Liver (tissue), 9 donors: ENCODE measurements around the gene IPO9. TPM values are rescaled to one million over a fixed set of nuclear protein-coding genes. Genes with fewer than 3 reads are reported as not detected.
"Not testable (repeated sequence)": the region's sequence is repeated elsewhere in the genome, so short reads cannot be mapped to it uniquely, and the experiment has no call there.

ENCODE experiments used
- DNase-seq: peaks from one replicate; pipeline ENCODE4 v3.0.0-alpha.2; 2017; ENCODE audit warnings: low spot score
- H3K27ac ChIP-seq, 2 donors: one replicate each; pipeline ENCODE4 v1.7.0; 2013; ENCODE audit warnings: inconsistent platforms in 2 of 2, low read length in 2 of 2, control low read depth in 1 of 2, low read depth in 1 of 2, mild to moderate bottlenecking in 1 of 2
- H3K27me3 ChIP-seq, 4 donors: one replicate each; pipeline versions ENCODE4 v1.6.1 to v1.7.0; 2013; ENCODE audit warnings: low read length in 3 of 4, inconsistent platforms in 1 of 4, mild to moderate bottlenecking in 1 of 4, moderate library complexity in 1 of 4; ENCODE audit not compliant: control insufficient read depth in 4 of 4, insufficient read depth in 4 of 4
- H3K36me3 ChIP-seq, 4 donors: one replicate each; pipeline versions ENCODE4 v1.6.1 to v1.7.0; 2013; ENCODE audit warnings: low read length in 3 of 4, mild to moderate bottlenecking in 3 of 4, low read depth in 1 of 4, moderate library complexity in 1 of 4; ENCODE audit not compliant: control insufficient read depth in 4 of 4, insufficient read depth in 3 of 4
- H3K4me1 ChIP-seq, 4 donors: one replicate each; pipeline versions ENCODE4 v1.6.1 to v1.7.0; 2013; ENCODE audit warnings: low read length in 3 of 4, mild to moderate bottlenecking in 3 of 4, moderate library complexity in 1 of 4; ENCODE audit not compliant: control insufficient read depth in 4 of 4, insufficient read depth in 4 of 4
- H3K4me3 ChIP-seq, 3 donors: one replicate each; pipeline versions ENCODE4 v1.6.1 to v1.7.0; 2013; ENCODE audit warnings: low read length in 3 of 3, control low read depth in 1 of 3, low read depth in 1 of 3, mild to moderate bottlenecking in 1 of 3
- H3K9ac ChIP-seq, 2 donors: one replicate each; pipeline ENCODE4 v1.7.0; 2013; ENCODE audit warnings: low read length in 2 of 2, mild to moderate bottlenecking in 2 of 2, moderate library complexity in 2 of 2, control low read depth in 1 of 2, low read depth in 1 of 2
- H3K9me3 ChIP-seq, 4 donors: one replicate each; pipeline versions ENCODE4 v1.6.1 to v1.7.0; 2013; ENCODE audit warnings: low read length in 3 of 4; ENCODE audit not compliant: control insufficient read depth in 4 of 4
- FOXA1 ChIP-seq: IDR thresholded peaks from 2 replicates; pipeline ENCODE4 v1.6.1; 2016; ENCODE audit warnings: antibody characterized with exemption
- FOXA2 ChIP-seq: IDR thresholded peaks from 2 replicates; pipeline ENCODE4 v1.6.1; 2016; ENCODE audit warnings: antibody characterized with exemption
- GABPA ChIP-seq, 2 donors: IDR thresholded peaks in 1 of 2; conservative IDR thresholded peaks in 1 of 2; 2 replicates each; pipeline ENCODE4 v1.6.1; 2016; ENCODE audit warnings: antibody characterized with exemption in 2 of 2, mild to moderate bottlenecking in 1 of 2, moderate library complexity in 1 of 2
- HNF4A ChIP-seq, 2 donors: conservative IDR thresholded peaks; 2 replicates each; pipeline ENCODE4 v1.6.1; 2016; ENCODE audit warnings: antibody characterized with exemption in 2 of 2, mild to moderate bottlenecking in 2 of 2
- JUND ChIP-seq, 2 donors: IDR thresholded peaks; 2 replicates each; pipeline ENCODE4 v1.6.1; 2016; ENCODE audit warnings: antibody characterized with exemption in 2 of 2
- NR2F2 ChIP-seq: IDR thresholded peaks from 2 replicates; pipeline ENCODE4 v1.6.1; 2016; ENCODE audit warnings: antibody characterized with exemption
- RAD21 ChIP-seq, 2 donors: IDR thresholded peaks; 2 replicates each; pipeline ENCODE4 v1.6.1; 2016; ENCODE audit warnings: antibody characterized with exemption in 2 of 2, mild to moderate bottlenecking in 2 of 2
- SP1 ChIP-seq: IDR thresholded peaks from 2 replicates; pipeline ENCODE4 v1.6.1; 2018; ENCODE audit warnings: antibody characterized with exemption, mild to moderate bottlenecking
- TAF1 ChIP-seq: conservative IDR thresholded peaks from 2 replicates; pipeline ENCODE4 v1.6.1; 2016; ENCODE audit warnings: antibody characterized with exemption, mild to moderate bottlenecking
- YY1 ChIP-seq: IDR thresholded peaks from 2 replicates; pipeline ENCODE4 v1.6.1; 2016; ENCODE audit warnings: antibody characterized with exemption, mild to moderate bottlenecking
- WGBS: extraction: QIAGEN DNeasy Blood & Tissue Kit; methylation state at CpG from one replicate; pipeline ENCODE4 v1.1.7; 2013; 5-methylcytosine and 5-hydroxymethylcytosine counted together
- polyA plus RNA-seq, 2 donors: library from polyadenylated mRNA; stranded (reverse) in 1 of 2; unstranded in 1 of 2; fragments of 200-250 nt in 1 of 2; fragments of >200 nt in 1 of 2; fragmentation: Nextera tagmentation in 1 of 2; extraction: Ambion mirVana in 1 of 2; gene quantifications; one replicate each; pipeline versions ENCODE4 v1.2.1 to v1.2.3, GENCODE V29; 2013 to 2015
- total RNA-seq, 2 donors: library from RNA; depleted of rRNA; stranded (reverse); fragments of >200 nt; gene quantifications; one replicate each; pipeline ENCODE4 v1.2.3, GENCODE V29; 2014
- TF ChIP-seq, protein P1 (sequence below): IDR thresholded peaks from 2 replicates; pipeline ENCODE4 v1.6.1; 2016; ENCODE audit warnings: antibody characterized with exemption
- TF ChIP-seq, protein P2 (sequence below): IDR thresholded peaks from 2 replicates; pipeline ENCODE4 v1.6.1; 2016; ENCODE audit warnings: antibody characterized with exemption
- TF ChIP-seq, protein P3 (sequence below): fragments of 150-350 bp; IDR thresholded peaks from 2 replicates; pipeline ENCODE4 v1.5.1; 2017; ENCODE audit warnings: improper control_type of control experiment, low read depth, low read length; ENCODE audit not compliant: missing input control
- donor health status: healthy.
- donor health status: healthy.
- donor health status: healthy.
- donor health status: healthy.
- donor health status: healthy.

IPO9 gene
- total and polyA plus RNA-seq, 4 donors: 6.6 to 22.1 (median 13.6) TPM

DNA sequence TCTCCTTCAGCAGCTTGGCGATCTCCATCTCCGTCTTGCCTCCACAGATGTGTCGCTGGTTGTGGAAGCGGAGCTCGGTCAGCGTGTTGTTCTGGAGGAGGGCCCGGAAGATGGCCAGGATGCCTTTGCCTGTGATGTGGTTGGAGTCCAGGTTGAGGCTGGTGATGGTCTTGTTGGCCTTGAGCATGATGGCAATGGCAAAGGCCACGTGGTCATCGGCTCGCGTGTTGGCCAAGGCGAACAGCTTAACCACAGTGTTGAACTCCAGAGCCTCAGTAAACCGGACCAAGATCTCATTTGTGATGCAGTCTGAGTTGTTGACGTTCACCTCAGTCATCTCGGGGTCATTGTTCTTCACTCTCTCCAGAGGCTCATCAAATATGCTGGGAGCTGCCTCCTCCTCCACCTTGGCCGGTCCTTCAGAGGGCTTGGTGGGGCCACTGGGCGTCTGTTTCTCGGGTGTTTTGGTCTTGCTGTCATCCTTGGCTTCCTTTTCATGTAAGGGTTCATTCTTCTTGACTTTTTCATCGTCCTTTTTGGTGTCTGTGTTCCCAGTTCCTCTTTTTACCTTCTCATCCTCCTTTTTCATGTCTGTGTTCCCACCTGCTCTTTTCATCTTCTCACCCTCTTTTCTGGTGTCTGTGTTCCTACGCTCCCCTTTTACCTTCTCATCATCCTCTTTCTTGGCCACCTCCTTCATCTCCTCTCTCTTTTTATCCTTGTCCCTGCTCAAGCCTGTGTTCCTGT lies 70.9 kb downstream of the IPO9 start:
- H3K27me3 ChIP-seq: no peaks in the 10 kb centered on the region
- TF ChIP-seq YY1 (no peak), FOXA1 (no peak)
- TF ChIP-seq, protein P1, sequence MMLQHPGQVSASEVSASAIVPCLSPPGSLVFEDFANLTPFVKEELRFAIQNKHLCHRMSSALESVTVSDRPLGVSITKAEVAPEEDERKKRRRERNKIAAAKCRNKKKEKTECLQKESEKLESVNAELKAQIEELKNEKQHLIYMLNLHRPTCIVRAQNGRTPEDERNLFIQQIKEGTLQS: no peak
- H3K9me3 ChIP-seq: no peaks in the 10 kb centered on the region
- DNase-seq: no peak
- H3K4me3 ChIP-seq: no peak overlapping the region
- H3K9ac ChIP-seq: no peak overlapping the region
- H3K27ac ChIP-seq: no peak overlapping the region
- peaks cover 0 to 7% (median 3%) of the 10 kb centered on the region in 4 donors for H3K4me1 ChIP-seq
- WGBS: 90% methylated on average over 20 of the region's 20 CpGs
- no peaks in the 10 kb centered on the region for H3K36me3 ChIP-seq

DNA sequence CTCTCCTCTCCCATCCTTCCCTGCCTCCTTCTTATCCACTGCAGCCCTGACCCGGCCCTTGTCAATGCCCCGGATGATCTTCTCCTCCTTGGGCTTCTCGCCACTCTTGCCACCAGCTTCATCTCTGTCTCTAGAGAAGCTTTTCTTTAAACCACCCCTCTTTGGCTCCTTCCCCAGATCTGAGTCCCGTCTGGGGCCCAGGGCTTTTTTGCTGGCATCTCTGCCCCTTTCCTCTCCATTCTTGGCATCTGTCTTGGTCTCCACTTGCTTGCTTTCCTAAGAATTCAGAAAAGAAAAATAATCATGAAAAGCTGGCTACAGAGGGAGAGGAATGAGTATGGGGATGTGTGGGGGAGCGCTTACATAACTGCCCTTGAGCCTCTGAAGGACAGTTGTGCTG lies 71.5 kb downstream of the IPO9 start:
- H3K4me1 ChIP-seq: peaks cover 0 to 11% (median 6%) of the 10 kb centered on the region in 4 donors
- no peaks in the 10 kb centered on the region for H3K9me3 ChIP-seq
- H3K27ac ChIP-seq: no peak overlapping the region
- H3K4me3 ChIP-seq: no peak overlapping the region
- H3K36me3 ChIP-seq: no peaks in the 10 kb centered on the region
- H3K27me3 ChIP-seq: no peaks in the 10 kb centered on the region
- 86% methylated on average over 5 of the region's 5 CpGs for WGBS
- H3K9ac ChIP-seq: no peak overlapping the region
- no peak for TF ChIP-seq SP1
- no peak for TF ChIP-seq TAF1
- TF ChIP-seq NR2F2: no peak
- TF ChIP-seq, protein P1: no peak
- no peak for TF ChIP-seq FOXA2
- no peak for TF ChIP-seq JUND (IDR thresholded peaks at IDR 0.05)
- no peak for TF ChIP-seq GABPA (IDR thresholded peaks at IDR 0.05 in 1 of 2, conservative IDR thresholded peaks at IDR 0.05 in 1 of 2)
- no peak for TF ChIP-seq HNF4A (conservative IDR thresholded peaks at IDR 0.05)
- TF ChIP-seq RAD21 (IDR thresholded peaks at IDR 0.05): no peak
- TF ChIP-seq, protein P2, sequence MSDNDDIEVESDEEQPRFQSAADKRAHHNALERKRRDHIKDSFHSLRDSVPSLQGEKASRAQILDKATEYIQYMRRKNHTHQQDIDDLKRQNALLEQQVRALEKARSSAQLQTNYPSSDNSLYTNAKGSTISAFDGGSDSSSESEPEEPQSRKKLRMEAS: no peak
- TF ChIP-seq, protein P3, sequence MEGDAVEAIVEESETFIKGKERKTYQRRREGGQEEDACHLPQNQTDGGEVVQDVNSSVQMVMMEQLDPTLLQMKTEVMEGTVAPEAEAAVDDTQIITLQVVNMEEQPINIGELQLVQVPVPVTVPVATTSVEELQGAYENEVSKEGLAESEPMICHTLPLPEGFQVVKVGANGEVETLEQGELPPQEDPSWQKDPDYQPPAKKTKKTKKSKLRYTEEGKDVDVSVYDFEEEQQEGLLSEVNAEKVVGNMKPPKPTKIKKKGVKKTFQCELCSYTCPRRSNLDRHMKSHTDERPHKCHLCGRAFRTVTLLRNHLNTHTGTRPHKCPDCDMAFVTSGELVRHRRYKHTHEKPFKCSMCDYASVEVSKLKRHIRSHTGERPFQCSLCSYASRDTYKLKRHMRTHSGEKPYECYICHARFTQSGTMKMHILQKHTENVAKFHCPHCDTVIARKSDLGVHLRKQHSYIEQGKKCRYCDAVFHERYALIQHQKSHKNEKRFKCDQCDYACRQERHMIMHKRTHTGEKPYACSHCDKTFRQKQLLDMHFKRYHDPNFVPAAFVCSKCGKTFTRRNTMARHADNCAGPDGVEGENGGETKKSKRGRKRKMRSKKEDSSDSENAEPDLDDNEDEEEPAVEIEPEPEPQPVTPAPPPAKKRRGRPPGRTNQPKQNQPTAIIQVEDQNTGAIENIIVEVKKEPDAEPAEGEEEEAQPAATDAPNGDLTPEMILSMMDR: no peak
- no peak for DNase-seq

DNA sequence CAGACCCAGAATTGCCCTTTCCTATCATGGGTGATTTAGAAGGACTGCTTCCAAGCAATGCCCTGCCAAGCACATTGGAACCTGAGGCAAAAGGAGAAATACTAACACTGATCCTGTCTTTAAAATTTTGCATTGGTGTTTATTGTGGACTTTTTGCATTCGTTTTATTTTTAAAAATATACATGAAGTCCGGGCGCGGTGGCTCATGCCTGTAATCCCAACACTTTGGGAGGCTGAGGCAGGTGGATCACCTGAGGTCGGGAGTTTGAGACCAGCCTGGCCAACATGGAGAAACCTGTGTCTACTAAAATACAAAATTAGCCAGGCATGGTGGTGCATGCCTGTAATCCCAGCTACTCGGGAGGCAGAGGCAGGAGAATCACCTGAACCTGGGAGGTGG lies 72.1 kb downstream of the IPO9 start:
- H3K4me1 ChIP-seq: peaks cover 2 to 15% (median 9%) of the 10 kb centered on the region in 4 donors
- not testable (repeated sequence) for H3K27me3 ChIP-seq, H3K36me3 ChIP-seq, H3K9ac ChIP-seq, H3K27ac ChIP-seq, H3K4me3 ChIP-seq, H3K9me3 ChIP-seq, DNase-seq
- WGBS: 93% methylated on average over 6 of the region's 6 CpGs
